Rectal smooth muscle tissue (tissue), 1 donor: ENCODE measurements around the gene KDM5B.

ENCODE experiments used
- H3K27ac ChIP-seq: one replicate; pipeline ENCODE4 v1.7.0; 2013; ENCODE audit warnings: low read depth, low read length, inconsistent platforms
- H3K27me3 ChIP-seq: one replicate; pipeline ENCODE4 v1.7.0; 2013; ENCODE audit warnings: low read length; ENCODE audit not compliant: control insufficient read depth, insufficient read depth
- H3K36me3 ChIP-seq: one replicate; pipeline ENCODE4 v1.7.0; 2013; ENCODE audit warnings: low read length; ENCODE audit not compliant: control insufficient read depth, insufficient read depth
- H3K4me1 ChIP-seq: one replicate; pipeline ENCODE4 v1.7.0; 2013; ENCODE audit warnings: low read length; ENCODE audit not compliant: control insufficient read depth, insufficient read depth
- H3K4me3 ChIP-seq: one replicate; pipeline ENCODE4 v1.7.0; 2013; ENCODE audit warnings: low read length
- H3K9ac ChIP-seq: one replicate; pipeline ENCODE4 v1.7.0; 2013; ENCODE audit warnings: low read length

KDM5B gene

GRCh38 chr1:202701200-202701599 lies 107.0 kb downstream of the KDM5B start:
- no peaks in the 10 kb centered on the region for H3K4me1 ChIP-seq
- peaks cover 9% of the 10 kb centered on the region for H3K27me3 ChIP-seq
- H3K4me3 ChIP-seq, result no peak overlapping the region
- no peak overlapping the region for H3K9ac ChIP-seq
- no peaks in the 10 kb centered on the region for H3K36me3 ChIP-seq
- H3K27ac ChIP-seq, result no peak overlapping the region

DNA sequence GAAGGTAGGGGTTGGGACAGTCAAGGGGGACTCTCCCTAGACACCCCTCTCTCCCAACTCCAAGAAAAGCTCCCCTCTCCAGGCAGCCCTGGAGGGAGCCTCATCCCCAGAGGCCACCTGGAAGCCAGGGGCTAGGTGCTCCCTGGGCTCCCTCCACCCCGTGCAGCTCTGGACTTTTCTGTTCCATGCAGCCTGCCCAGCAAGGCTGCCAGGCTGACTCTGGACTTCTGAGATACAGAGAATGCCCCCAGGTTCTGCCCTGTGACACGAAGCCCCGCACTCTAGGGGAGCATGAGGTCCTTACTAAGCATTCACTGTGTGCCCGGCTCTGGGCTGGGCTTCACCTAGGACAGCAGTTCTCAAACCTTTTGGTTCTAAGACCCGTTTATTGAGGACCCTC lies 108.2 kb downstream of the KDM5B start:
- H3K4me1 ChIP-seq, result no peaks in the 10 kb centered on the region

GRCh38 chr1:202698276-202698675 lies 109.9 kb downstream of the KDM5B start:
- Histone ChIP-seq H3K27me3 (peaks cover 6% of the 10 kb centered on the region), H3K9ac (no peak overlapping the region), H3K27ac (no peak overlapping the region), H3K4me3 (no peak overlapping the region), H3K4me1 (no peaks in the 10 kb centered on the region), H3K36me3 (no peaks in the 10 kb centered on the region)

More for the DNA sequence above, 108.2 kb downstream of the KDM5B start:
- Histone ChIP-seq H3K4me3 (no peak overlapping the region), H3K27me3 (peaks cover 6% of the 10 kb centered on the region), H3K9ac (no peak overlapping the region), H3K36me3 (no peaks in the 10 kb centered on the region), H3K27ac (no peak overlapping the region)

GRCh38 chr1:202697038-202697437 lies 111.2 kb downstream of the KDM5B start:
- no peaks in the 10 kb centered on the region for H3K4me1 ChIP-seq
- no peak overlapping the region for H3K4me3 ChIP-seq
- no peak overlapping the region for H3K9ac ChIP-seq
- peaks cover 6% of the 10 kb centered on the region for H3K27me3 ChIP-seq
- H3K27ac ChIP-seq, result no peak overlapping the region
- H3K36me3 ChIP-seq, result no peaks in the 10 kb centered on the region

GRCh38 chr1:202694314-202694713 lies 113.9 kb downstream of the KDM5B start:
- Histone ChIP-seq H3K4me1 (no peaks in the 10 kb centered on the region), H3K27ac (no peak overlapping the region), H3K36me3 (no peaks in the 10 kb centered on the region), H3K9ac (no peak overlapping the region), H3K4me3 (no peak overlapping the region), H3K27me3 (peaks cover 6% of the 10 kb centered on the region)

DNA sequence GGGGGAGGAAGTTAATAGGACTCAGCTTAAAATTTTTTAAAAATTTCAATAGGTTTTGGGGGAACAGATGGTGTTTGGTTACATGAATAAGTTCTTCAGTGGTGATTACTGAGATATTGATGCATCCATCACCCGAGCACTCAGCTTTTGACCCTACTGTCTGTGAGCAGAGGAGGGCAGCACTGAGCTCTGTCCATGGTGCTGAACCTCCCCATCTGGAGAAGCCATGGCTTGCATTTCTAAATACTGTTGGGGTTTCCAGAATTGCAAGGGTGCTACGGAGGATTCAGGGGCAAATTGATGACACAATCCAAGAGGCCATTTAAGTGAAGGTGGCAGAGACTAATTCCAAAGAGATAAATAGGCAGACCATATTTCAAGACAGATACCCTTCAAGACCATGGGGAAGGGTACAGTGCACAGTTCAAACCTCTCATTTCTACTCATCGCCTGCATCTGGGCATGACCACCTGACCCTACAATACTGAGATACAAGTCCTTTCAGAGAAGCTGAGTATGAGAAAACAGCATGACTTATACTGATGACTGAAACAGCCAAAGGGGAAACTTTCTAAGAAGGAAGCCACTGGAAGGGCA lies 115.2 kb downstream of the KDM5B start:
- no peak overlapping the region for H3K27ac ChIP-seq
- no peaks in the 10 kb centered on the region for H3K4me1 ChIP-seq
- H3K9ac ChIP-seq, result no peak overlapping the region
- no peaks in the 10 kb centered on the region for H3K36me3 ChIP-seq
- H3K27me3 ChIP-seq, result peaks cover 6% of the 10 kb centered on the region
- H3K4me3 ChIP-seq, result no peak overlapping the region

DNA sequence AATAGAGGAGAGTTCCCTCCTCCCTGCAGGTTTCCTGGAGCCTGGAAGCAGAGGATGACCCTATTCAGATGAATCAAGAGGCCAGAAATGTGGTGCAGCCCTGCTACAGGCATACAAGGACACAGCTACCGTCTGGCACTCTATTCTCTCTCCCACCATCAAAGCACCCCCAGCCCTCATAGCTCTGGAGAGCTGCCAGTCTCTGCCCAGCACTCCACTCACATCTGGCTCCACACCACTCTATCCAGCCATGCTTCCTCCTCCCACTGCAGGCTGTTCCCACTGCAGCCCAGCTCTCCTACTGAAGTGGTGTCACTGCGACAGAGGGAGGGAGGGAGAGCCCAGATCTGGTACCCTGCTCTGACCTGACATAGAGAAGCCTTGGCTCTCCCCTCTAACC lies 116.4 kb downstream of the KDM5B start:
- H3K9ac ChIP-seq, result no peak overlapping the region
- H3K36me3 ChIP-seq, result no peaks in the 10 kb centered on the region
- no peak overlapping the region for H3K27ac ChIP-seq
- H3K4me3 ChIP-seq, result no peak overlapping the region
- H3K4me1 ChIP-seq, result no peaks in the 10 kb centered on the region
- peaks cover 3% of the 10 kb centered on the region for H3K27me3 ChIP-seq

DNA sequence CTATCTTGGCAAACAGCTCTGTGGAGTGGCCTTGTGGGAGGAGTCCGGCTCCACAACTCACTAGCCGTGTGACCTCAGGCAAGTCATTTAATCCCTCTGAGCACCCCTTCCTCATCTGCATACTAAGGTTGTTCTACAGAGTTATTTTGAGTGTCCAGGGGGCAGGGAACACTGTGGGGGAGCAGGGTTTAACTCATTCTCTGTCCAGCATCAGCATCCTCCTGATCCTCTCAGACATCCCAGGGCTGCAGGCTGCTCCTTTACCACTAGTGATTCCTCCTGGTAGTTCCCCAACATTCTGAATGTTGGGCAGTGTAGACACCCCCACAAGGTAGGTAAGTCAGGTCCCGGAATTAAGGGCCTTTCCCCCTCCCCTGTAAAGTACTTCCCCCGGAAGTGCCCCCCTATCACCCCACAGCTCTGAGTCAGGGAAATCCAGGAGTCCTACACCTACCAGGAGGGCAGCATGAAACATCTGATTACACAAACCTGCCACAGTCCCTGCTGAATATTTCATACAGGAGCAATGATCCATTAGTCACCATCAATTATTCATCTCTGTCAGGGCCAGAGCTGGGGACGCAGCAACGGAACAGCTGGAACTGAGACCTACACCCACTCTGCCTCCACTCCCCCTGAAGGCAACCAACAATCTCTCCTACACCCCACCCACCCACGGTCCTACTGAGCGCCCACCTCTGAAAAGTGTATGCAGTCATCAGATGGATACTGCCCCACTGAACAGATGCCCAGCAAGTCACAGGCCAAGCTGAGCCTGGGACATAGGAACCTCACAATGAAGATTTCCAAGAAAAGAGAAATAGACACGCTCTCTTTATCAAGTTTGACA lies 118.5 kb downstream of the KDM5B start:
- H3K9ac ChIP-seq, result no peak overlapping the region
- H3K27me3 ChIP-seq, result peaks cover 3% of the 10 kb centered on the region

GRCh38 chr1:202689082-202689481 lies 119.1 kb downstream of the KDM5B start:
- Histone ChIP-seq H3K9ac (no peak overlapping the region), H3K4me1 (no peaks in the 10 kb centered on the region), H3K4me3 (no peak overlapping the region), H3K27me3 (peaks cover 3% of the 10 kb centered on the region), H3K27ac (no peak overlapping the region), H3K36me3 (no peaks in the 10 kb centered on the region)

More for the DNA sequence above, 118.5 kb downstream of the KDM5B start:
- H3K4me3 ChIP-seq, result no peak overlapping the region
- no peaks in the 10 kb centered on the region for H3K4me1 ChIP-seq
- H3K36me3 ChIP-seq, result no peaks in the 10 kb centered on the region
- H3K27ac ChIP-seq, result no peak overlapping the region

DNA sequence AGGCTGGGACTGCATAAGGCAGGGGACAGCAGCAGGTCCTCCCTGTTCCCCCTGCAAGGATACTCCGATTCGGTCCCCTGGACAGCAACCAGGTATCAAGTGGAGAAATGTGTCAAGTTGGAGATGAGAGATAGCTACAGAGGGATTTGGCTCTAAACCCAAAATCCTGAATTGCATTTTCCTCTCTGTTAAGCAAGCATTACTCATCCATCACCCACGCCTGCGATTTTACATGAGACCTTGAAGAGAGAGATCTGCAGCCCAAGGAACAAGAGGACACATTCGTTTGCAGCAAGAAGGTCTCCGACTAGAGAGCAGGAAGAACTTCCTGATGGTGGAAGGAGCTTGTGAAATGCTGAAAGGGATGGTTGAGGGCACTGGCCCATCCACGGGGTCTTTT lies 119.8 kb downstream of the KDM5B start:
- H3K27me3 ChIP-seq, result peaks cover 3% of the 10 kb centered on the region
- no peaks in the 10 kb centered on the region for H3K4me1 ChIP-seq
- no peak overlapping the region for H3K4me3 ChIP-seq
- H3K27ac ChIP-seq, result no peak overlapping the region
- H3K9ac ChIP-seq, result no peak overlapping the region
- no peaks in the 10 kb centered on the region for H3K36me3 ChIP-seq

DNA sequence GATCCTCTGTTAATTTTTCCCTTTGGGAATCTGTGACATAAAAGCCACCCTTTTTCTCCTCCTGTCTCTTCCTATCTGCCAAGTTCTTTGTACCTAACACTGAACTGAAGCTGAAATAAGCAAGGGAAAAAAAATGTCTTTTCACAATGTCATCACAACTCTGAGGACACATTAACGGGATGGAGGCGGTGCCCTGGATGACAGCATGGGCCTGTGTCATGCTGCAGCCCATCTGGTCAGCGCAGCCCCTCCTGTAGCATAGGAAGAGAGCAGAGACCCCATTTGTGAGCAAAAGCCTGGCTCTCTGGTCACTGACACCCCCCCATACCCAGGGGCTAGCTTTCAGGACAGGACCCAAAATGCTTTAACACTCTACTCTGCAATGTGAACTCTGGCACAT lies 120.4 kb downstream of the KDM5B start:
- Histone ChIP-seq H3K4me1 (no peaks in the 10 kb centered on the region), H3K4me3 (no peak overlapping the region), H3K9ac (no peak overlapping the region), H3K27me3 (peaks cover 3% of the 10 kb centered on the region), H3K27ac (no peak overlapping the region), H3K36me3 (no peaks in the 10 kb centered on the region)

DNA sequence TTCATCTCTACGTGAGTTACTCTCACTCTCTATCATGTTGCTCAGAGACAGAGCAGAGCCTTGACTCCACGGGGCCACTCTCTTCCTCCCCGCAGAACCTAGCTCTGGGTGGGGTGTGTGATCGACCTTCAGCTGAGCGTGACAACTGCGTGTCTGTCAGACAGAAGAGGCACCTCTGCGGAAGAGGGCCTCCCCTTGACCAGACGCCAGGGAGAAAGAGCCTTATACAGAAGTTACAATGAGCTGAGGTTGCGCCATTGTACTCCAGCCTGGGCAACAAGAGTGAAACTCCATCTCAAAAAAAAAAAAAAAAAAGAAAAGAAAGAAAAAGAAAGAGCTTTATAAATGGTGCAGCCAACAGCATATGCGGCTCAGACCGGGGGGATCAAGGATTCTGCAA lies 120.9 kb downstream of the KDM5B start:
- Histone ChIP-seq H3K9ac (no peak overlapping the region), H3K4me1 (no peaks in the 10 kb centered on the region), H3K27me3 (peaks cover 3% of the 10 kb centered on the region), H3K4me3 (no peak overlapping the region), H3K27ac (no peak overlapping the region), H3K36me3 (no peaks in the 10 kb centered on the region)

DNA sequence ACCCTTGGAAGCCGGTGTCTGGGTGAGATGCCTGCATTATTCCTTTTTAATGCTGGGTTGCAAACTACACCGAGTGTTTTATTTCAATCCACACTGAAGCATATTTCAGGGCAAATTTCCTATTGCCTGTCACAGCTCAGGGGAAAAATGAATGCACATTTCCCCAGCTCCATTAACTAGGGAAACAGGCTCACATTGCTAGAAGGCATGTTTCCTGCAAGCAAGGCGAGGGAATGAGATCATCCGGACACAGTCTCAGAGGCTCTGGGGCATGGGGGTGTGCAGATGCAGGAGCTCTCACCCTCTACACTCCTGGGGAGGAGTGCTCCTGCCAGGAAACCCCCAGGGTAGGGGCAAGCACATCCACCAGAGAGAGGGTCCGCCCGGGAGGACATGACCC lies 122.6 kb downstream of the KDM5B start:
- no peak overlapping the region for H3K9ac ChIP-seq
- H3K4me3 ChIP-seq, result no peak overlapping the region
- no peaks in the 10 kb centered on the region for H3K36me3 ChIP-seq
- no peaks in the 10 kb centered on the region for H3K4me1 ChIP-seq
- H3K27ac ChIP-seq, result no peak overlapping the region
- H3K27me3 ChIP-seq, result peaks cover 7% of the 10 kb centered on the region
